Panc1 (cell line): ENCODE results near the gene ANTXR2. TPM values are rescaled to one million over a fixed set of nuclear protein-coding genes. Genes with fewer than 3 reads are reported as not detected.

Experiments
- ATAC-seq: fragments of 200-7000 bp; cut with Tn5 transposase; 2 replicates; pipeline ENCODE4 v1.9.1; 2020; ENCODE audit warnings: mild to moderate bottlenecking, moderate library complexity
- BruUV-seq: library from RNA; stranded (reverse); fragments of 400-500 nt; replicated peaks from 2 replicates; lab custom pipeline; 2021; lab: Mats Ljungman, UMichigan
- CTCF ChIA-PET: fragments of 300-600 bp; sonication (Branson Sonifier 250); formaldehyde crosslinking; loops from one replicate; lab custom pipeline; 2022; ENCODE audit warnings: antibody characterized with exemption; lab: Charles Lee
- POLR2A ChIA-PET: fragments of 300-600 bp; sonication (Branson Sonifier 250); formaldehyde crosslinking; loops from one replicate; lab custom pipeline; 2022; ENCODE audit warnings: antibody characterized with exemption; lab: Charles Lee
- DNase-seq: peaks from one replicate; pipeline ENCODE4 v3.0.0-alpha.2; 2010; ENCODE audit warnings: low read depth, low spot score
- H3K27ac ChIP-seq: 2 replicates; pipeline ENCODE4 v1.5.1; 2011; ENCODE audit warnings: mild to moderate bottlenecking, low read length, inconsistent platforms
- H3K27me3 ChIP-seq: fragments of 200-500 bp; sonication (Bioruptor generic); 2 replicates; pipeline ENCODE4 v1.6.0; 2014; ENCODE audit warnings: low read length, inconsistent platforms; ENCODE audit not compliant: control insufficient read depth, insufficient read depth
- H3K36me3 ChIP-seq: fragments of 200-500 bp; sonication (Bioruptor generic); 2 replicates; pipeline ENCODE4 v1.5.1; 2014; ENCODE audit warnings: inconsistent platforms, mild to moderate bottlenecking, low read length, moderate library complexity; ENCODE audit not compliant: control insufficient read depth, insufficient read depth
- H3K4me1 ChIP-seq: 2 replicates; pipeline ENCODE4 v1.5.1; 2011; ENCODE audit warnings: inconsistent platforms, mild to moderate bottlenecking, low read length, moderate library complexity; ENCODE audit not compliant: control insufficient read depth, insufficient read depth
- H3K4me3 ChIP-seq, 2 experiments: 2 replicates each; pipeline ENCODE4 v1.5.1; 2011 to 2012; ENCODE audit warnings: low read depth in 2 of 2, low read length in 2 of 2, mild to moderate bottlenecking in 2 of 2, inconsistent platforms in 1 of 2, moderate library complexity in 1 of 2
- H3K9me3 ChIP-seq: fragments of 200-500 bp; sonication (Bioruptor generic); 2 replicates; pipeline ENCODE4 v1.5.1; 2014; ENCODE audit warnings: low read depth, mild to moderate bottlenecking, inconsistent platforms, low read length, moderate library complexity; ENCODE audit not compliant: control insufficient read depth, insufficient read depth
- CTCF ChIP-seq: fragments of 450-650 bp; IDR thresholded peaks from 2 replicates; pipeline ENCODE4 v1.5.1; 2017; ENCODE audit warnings: mild to moderate bottlenecking
- POLR2AphosphoS5 ChIP-seq: IDR thresholded peaks from 2 replicates; pipeline ENCODE4 v1.6.1; 2012; ENCODE audit warnings: mild to moderate bottlenecking, low read depth, low read length, moderate library complexity
- REST ChIP-seq, 2 experiments: IDR thresholded peaks; 2 replicates each; pipeline ENCODE4 v1.6.1; 2011 to 2012; ENCODE audit warnings: low read depth in 2 of 2, control low read depth in 1 of 2, low read length in 1 of 2, mild to moderate bottlenecking in 1 of 2, moderate library complexity in 1 of 2; ENCODE audit not compliant: insufficient read depth in 1 of 2
- SIN3A ChIP-seq: IDR thresholded peaks from 2 replicates; pipeline ENCODE4 v1.6.1; 2012; ENCODE audit warnings: low read depth, mild to moderate bottlenecking, low read length, moderate library complexity, borderline replicate concordance; ENCODE audit not compliant: insufficient read depth
- TCF7L2 ChIP-seq: IDR thresholded peaks from 2 replicates; pipeline ENCODE4 v1.6.1; 2011; ENCODE audit warnings: mild to moderate bottlenecking, low read depth, low read length, inconsistent platforms
- in situ Hi-C: cut with HindIII; loops from 2 replicates; pipeline ENCODE4 v1.10.0; 2016; ENCODE audit warnings: low sequenced_read_pairs, low pct_unique_long_range_greater_than_20kb
- intact Hi-C: fragments of 100-400 bp; cut with micrococcal nuclease; formaldehyde crosslinking; loops from one replicate; pipeline ENCODE4 v1.10.0; 2022; ENCODE audit not compliant: unreplicated experiment
- total RNA-seq: library from RNA; stranded (reverse); gene quantifications from one replicate; pipeline ENCODE4 v1.2.1, GENCODE V29; 2021; ENCODE audit not compliant: unreplicated experiment

The ANTXR2 gene
- total RNA-seq, 1 experiment from 2014 or later: 27.8 TPM

GRCh38 chr4:79881407-79881806 lies 191.6 kb downstream of the ANTXR2 start:
- ChIA-PET POLR2A (no interaction called here), CTCF (no interaction called here)
- Histone ChIP-seq H3K4me1 (no peaks in the 10 kb centered on the region), H3K27ac (no peak overlapping the region), H3K27me3 (no peaks in the 10 kb centered on the region), H3K4me3 (no peak overlapping the region), H3K9me3 (no peaks in the 10 kb centered on the region), H3K36me3 (no peaks in the 10 kb centered on the region)
- in situ Hi-C loops (no loop called here), intact Hi-C loops (no loop called here)
- ATAC-seq (no peak), DNase-seq (no peak)
- no TSS peak for BruUV-seq
- TF ChIP-seq SIN3A (no peak), REST (IDR thresholded peaks at IDR 0.05; ENCODE audit: insufficient read depth in 1 of 2, low read depth in 2 of 2, low read length in 1 of 2) (no peak), CTCF (no peak), TCF7L2 (no peak), POLR2AphosphoS5 (no peak)

- ATAC-seq (no peak), DNase-seq (no peak)
- no peaks in the 10 kb centered on the region for H3K9me3 ChIP-seq
- ChIA-PET POLR2A (no interaction called here), CTCF (no interaction called here)
- no peaks in the 10 kb centered on the region for H3K27me3 ChIP-seq
- no peak overlapping the region for H3K4me3 ChIP-seq
- in situ Hi-C loops: no loop called here
- intact Hi-C loops: no loop called here
- H3K4me1 ChIP-seq: no peaks in the 10 kb centered on the region
- TF ChIP-seq SIN3A: no peak
- TF ChIP-seq POLR2AphosphoS5: no peak
- TF ChIP-seq REST (IDR thresholded peaks at IDR 0.05; ENCODE audit: insufficient read depth in 1 of 2, low read depth in 2 of 2, low read length in 1 of 2): no peak
- TF ChIP-seq CTCF: no peak
- no peak for TF ChIP-seq TCF7L2
- no peak overlapping the region for H3K27ac ChIP-seq
- BruUV-seq: no TSS peak
- no peaks in the 10 kb centered on the region for H3K36me3 ChIP-seq
Observed at GRCh38 chr4:79877511-79877910, 195.5 kb downstream of the ANTXR2 start.
